ENCODE measurements around the gene SUFU.

GRCh38 chr10:102580230-102580629 is 76.5 kb downstream of the SUFU start:
- TF ChIP-seq CTCF (IDR thresholded peaks at IDR 0.05; ENCODE audit: low read depth, low read length) (no peak), EZH2phosphoT487 (IDR thresholded peaks at IDR 0.05; ENCODE audit: low read depth) (no peak)
